HG02840 (cell line): ENCODE data around the gene MSANTD2.

Experiments
- ATAC-seq: cut with Tn5 transposase; IDR thresholded peaks from one replicate; pipeline ENCODE4 v1.9.1; 2021; ENCODE audit warnings: mild to moderate bottlenecking, moderate library complexity, moderate number of reproducible peaks; ENCODE audit not compliant: unreplicated experiment, low FRiP score

The MSANTD2 gene

GRCh38 chr11:124821995-124822730, 22.0 kb upstream of the MSANTD2 start:
- no peak for ATAC-seq

GRCh38 chr11:124817036-124817435, 16.8 kb upstream of the MSANTD2 start:
- ATAC-seq = no peak

GRCh38 chr11:124814739-124815138, 14.5 kb upstream of the MSANTD2 start:
- no peak for ATAC-seq

- no peak for ATAC-seq
Measured at GRCh38 chr11:124812876-124813275, 12.7 kb upstream of the MSANTD2 start.

GRCh38 chr11:124811399-124812125, 11.4 kb upstream of the MSANTD2 start:
- ATAC-seq = no peak

GRCh38 chr11:124807660-124808270, 7.6 kb upstream of the MSANTD2 start:
- no peak for ATAC-seq

- no peak for ATAC-seq
Measured at GRCh38 chr11:124807201-124807600, 7.0 kb upstream of the MSANTD2 start.

GRCh38 chr11:124804884-124805283, 4.7 kb upstream of the MSANTD2 start:
- ATAC-seq = no peak

GRCh38 chr11:124801636-124802312, 1.6 kb upstream of the MSANTD2 start:
- no peak for ATAC-seq

GRCh38 chr11:124801014-124801413, 808 bp upstream of the MSANTD2 start:
- no peak for ATAC-seq

- peak; percentile 43 for ATAC-seq
Measured at GRCh38 chr11:124799348-124800225, 619 bp downstream of the MSANTD2 start.

GRCh38 chr11:124798991-124799347, 1.2 kb downstream of the MSANTD2 start:
- ATAC-seq = peak; percentile 1

- ATAC-seq = no peak
Measured at GRCh38 chr11:124796312-124796711, 3.9 kb downstream of the MSANTD2 start.

GRCh38 chr11:124793466-124794278, 6.5 kb downstream of the MSANTD2 start:
- ATAC-seq = no peak

GRCh38 chr11:124791626-124792341, 8.4 kb downstream of the MSANTD2 start:
- ATAC-seq = no peak

- ATAC-seq = no peak
Measured at GRCh38 chr11:124788521-124788920, 11.7 kb downstream of the MSANTD2 start.

GRCh38 chr11:124784051-124784450, 16.2 kb downstream of the MSANTD2 start:
- no peak for ATAC-seq

- ATAC-seq = no peak
Measured at GRCh38 chr11:124783002-124783401, 17.2 kb downstream of the MSANTD2 start.

GRCh38 chr11:124779568-124779967, 20.6 kb downstream of the MSANTD2 start:
- no peak for ATAC-seq
